ENCODE data around the gene TXNRD2.

DNA sequence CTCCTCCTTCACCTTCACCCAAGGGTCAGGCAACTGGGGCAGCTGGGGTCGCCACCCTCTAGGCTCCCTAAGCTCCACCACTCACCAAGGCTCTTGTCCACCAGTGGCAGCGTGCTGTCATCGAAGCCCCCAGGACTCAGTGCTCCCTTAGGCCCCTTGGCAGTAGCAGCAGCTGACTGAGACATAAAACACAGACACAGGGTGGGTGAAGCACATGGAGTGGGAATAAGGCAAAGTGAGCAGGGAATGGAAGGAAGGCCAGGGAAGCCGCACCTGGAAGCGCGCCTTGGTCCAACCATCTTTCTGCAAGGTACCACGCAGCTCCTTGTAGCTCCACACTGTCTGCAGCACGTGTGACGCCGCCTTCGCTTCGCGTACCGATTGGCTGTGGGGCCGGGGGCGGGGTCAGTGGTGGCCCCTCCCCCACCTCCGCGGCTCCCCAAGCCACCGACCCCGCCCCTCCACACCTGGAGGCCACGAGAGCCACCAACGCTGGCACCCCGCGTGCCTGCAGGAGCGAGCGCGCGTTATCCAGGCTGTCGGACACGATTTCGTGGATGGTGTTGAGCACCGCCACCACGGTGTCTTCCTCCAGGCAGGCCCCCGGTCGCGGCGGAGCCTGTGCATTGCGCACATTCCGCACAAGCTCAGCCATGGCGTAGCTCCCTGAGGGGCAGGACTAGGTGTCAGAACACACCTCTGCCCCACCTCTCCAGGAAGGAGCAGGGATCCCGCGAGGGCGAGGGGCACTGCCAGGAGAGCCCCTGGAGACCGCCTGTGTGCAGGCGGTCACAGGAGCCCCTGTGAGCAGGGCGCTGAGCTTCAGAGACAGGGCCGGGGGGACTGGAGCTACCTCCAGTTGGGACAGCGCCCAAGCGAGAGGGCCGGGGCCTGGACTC, 31.3 kb upstream of the TXNRD2 start:
- TF ChIP-seq POLR2A (IDR thresholded peaks at IDR 0.05; ENCODE audit: low read length) (no peak), GATA1 (IDR thresholded peaks at IDR 0.05; ENCODE audit: low read depth, low read length) (no peak)

Measured in erythroblast (primary cell).